Astrocyte (in vitro differentiated cells and primary cell): ENCODE data around the gene ERO1B. TPM values are rescaled to one million over a fixed set of nuclear protein-coding genes. Genes with fewer than 3 reads are reported as not detected.

Experiments used
- DNase-seq: peaks from one replicate; pipeline ENCODE4 v3.0.0-alpha.2; 2010; ENCODE audit warnings: low read depth
- FAIRE-seq: peaks from 2 replicates; lab custom pipeline; 2011; peaks lifted over from hg19 to GRCh38; lab: Jason Lieb, UNC
- H2AFZ ChIP-seq: 2 replicates; pipeline ENCODE4 v1.6.0; 2012; ENCODE audit warnings: low read depth, low read length, inconsistent platforms
- H3K27ac ChIP-seq: 2 replicates; pipeline ENCODE4 v1.5.1; 2011; ENCODE audit warnings: low read depth, low read length, inconsistent platforms
- H3K27me3 ChIP-seq: 2 replicates; pipeline ENCODE4 v1.6.0; 2011; ENCODE audit warnings: low read length, inconsistent platforms; ENCODE audit not compliant: insufficient read depth
- H3K36me3 ChIP-seq: 2 replicates; pipeline ENCODE4 v1.5.1; 2011; ENCODE audit warnings: low read length, inconsistent platforms; ENCODE audit not compliant: insufficient read depth
- H3K4me1 ChIP-seq: 2 replicates; pipeline ENCODE4 v1.5.1; 2011; ENCODE audit warnings: low read length, inconsistent platforms; ENCODE audit not compliant: insufficient read depth
- H3K4me2 ChIP-seq: 2 replicates; pipeline ENCODE4 v1.6.0; 2012; ENCODE audit warnings: low read length, inconsistent platforms
- H3K4me3 ChIP-seq: 2 replicates; pipeline ENCODE4 v1.5.1; 2011; ENCODE audit warnings: low read depth, mild to moderate bottlenecking, low read length, inconsistent platforms; ENCODE audit not compliant: insufficient read depth
- H3K79me2 ChIP-seq: 2 replicates; pipeline ENCODE4 v1.6.0; 2012; ENCODE audit warnings: mild to moderate bottlenecking, low read length, inconsistent platforms; ENCODE audit not compliant: insufficient read depth
- H3K9ac ChIP-seq: 2 replicates; pipeline ENCODE4 v1.6.0; 2012; ENCODE audit warnings: mild to moderate bottlenecking, low read length, inconsistent platforms
- H3K9me3 ChIP-seq: 2 replicates; pipeline ENCODE4 v1.5.1; 2012; ENCODE audit warnings: low read depth, mild to moderate bottlenecking, low read length, inconsistent platforms; ENCODE audit not compliant: insufficient read depth
- H4K20me1 ChIP-seq: 2 replicates; pipeline ENCODE4 v1.6.0; 2012; ENCODE audit warnings: low read length, inconsistent platforms; ENCODE audit not compliant: insufficient read depth
- H3K27ac Mint-ChIP-seq: one replicate; pipeline ENCODE4 v1.8.0; 2021; ENCODE audit warnings: mild to moderate bottlenecking, mixed read lengths; ENCODE audit not compliant: unreplicated experiment
- H3K27me3 Mint-ChIP-seq: one replicate; pipeline ENCODE4 v1.8.0; 2021; ENCODE audit warnings: low read depth, mixed read lengths; ENCODE audit not compliant: unreplicated experiment
- H3K36me3 Mint-ChIP-seq: one replicate; pipeline ENCODE4 v1.8.0; 2021; ENCODE audit warnings: low read depth, mixed read lengths; ENCODE audit not compliant: unreplicated experiment
- H3K4me1 Mint-ChIP-seq: one replicate; pipeline ENCODE4 v1.8.0; 2021; ENCODE audit warnings: low read depth, mixed read lengths; ENCODE audit not compliant: unreplicated experiment
- H3K4me3 Mint-ChIP-seq: one replicate; pipeline ENCODE4 v1.8.0; 2021; ENCODE audit warnings: mild to moderate bottlenecking, moderate library complexity, mixed read lengths; ENCODE audit not compliant: unreplicated experiment
- H3K9me3 Mint-ChIP-seq: one replicate; pipeline ENCODE4 v1.8.0; 2021; ENCODE audit warnings: mild to moderate bottlenecking, mixed read lengths; ENCODE audit not compliant: unreplicated experiment
- EZH2 ChIP-seq: IDR thresholded peaks from 2 replicates; pipeline ENCODE4 v1.6.1; 2012; ENCODE audit warnings: mild to moderate bottlenecking, low read length, inconsistent platforms; ENCODE audit not compliant: insufficient read depth
- total RNA-seq: library from RNA; stranded (reverse); gene quantifications from 2 replicates; pipeline ENCODE4 v1.2.1, GENCODE V29; 2021
- TF ChIP-seq, protein P1 (sequence below): IDR thresholded peaks from 2 replicates; pipeline ENCODE4 v1.5.1; 2011; ENCODE audit warnings: low read depth, mild to moderate bottlenecking, inconsistent platforms, low read length, moderate library complexity; ENCODE audit not compliant: insufficient read depth

ERO1B gene
- total RNA-seq, 1 donor from 2014 or later: 1.5 TPM

GRCh38 chr1:236168716-236169429 lies 112.9 kb downstream of the ERO1B start:
- H3K36me3 Mint-ChIP-seq: peaks cover 6% of the 10 kb centered on the region
- no peak overlapping the region for H3K4me3 Mint-ChIP-seq
- Histone ChIP-seq H3K36me3 (no peaks in the 10 kb centered on the region), H3K27me3 (no peaks in the 10 kb centered on the region), H3K4me1 (no peaks in the 10 kb centered on the region), H3K27ac (no peak overlapping the region), H2AFZ (no peak overlapping the region), H3K4me3 (no peak overlapping the region), H3K4me2 (no peak overlapping the region), H3K79me2 (no peaks in the 10 kb centered on the region), H4K20me1 (peaks cover 5% of the 10 kb centered on the region), H3K9ac (no peak overlapping the region), H3K9me3 (no peaks in the 10 kb centered on the region)
- no peak overlapping the region for H3K27ac Mint-ChIP-seq
- FAIRE-seq (no peak), DNase-seq (no peak)
- no peak for TF ChIP-seq EZH2
- TF ChIP-seq, protein P1, sequence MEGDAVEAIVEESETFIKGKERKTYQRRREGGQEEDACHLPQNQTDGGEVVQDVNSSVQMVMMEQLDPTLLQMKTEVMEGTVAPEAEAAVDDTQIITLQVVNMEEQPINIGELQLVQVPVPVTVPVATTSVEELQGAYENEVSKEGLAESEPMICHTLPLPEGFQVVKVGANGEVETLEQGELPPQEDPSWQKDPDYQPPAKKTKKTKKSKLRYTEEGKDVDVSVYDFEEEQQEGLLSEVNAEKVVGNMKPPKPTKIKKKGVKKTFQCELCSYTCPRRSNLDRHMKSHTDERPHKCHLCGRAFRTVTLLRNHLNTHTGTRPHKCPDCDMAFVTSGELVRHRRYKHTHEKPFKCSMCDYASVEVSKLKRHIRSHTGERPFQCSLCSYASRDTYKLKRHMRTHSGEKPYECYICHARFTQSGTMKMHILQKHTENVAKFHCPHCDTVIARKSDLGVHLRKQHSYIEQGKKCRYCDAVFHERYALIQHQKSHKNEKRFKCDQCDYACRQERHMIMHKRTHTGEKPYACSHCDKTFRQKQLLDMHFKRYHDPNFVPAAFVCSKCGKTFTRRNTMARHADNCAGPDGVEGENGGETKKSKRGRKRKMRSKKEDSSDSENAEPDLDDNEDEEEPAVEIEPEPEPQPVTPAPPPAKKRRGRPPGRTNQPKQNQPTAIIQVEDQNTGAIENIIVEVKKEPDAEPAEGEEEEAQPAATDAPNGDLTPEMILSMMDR: no peak
- no peaks in the 10 kb centered on the region for H3K27me3 Mint-ChIP-seq
- H3K9me3 Mint-ChIP-seq: no peaks in the 10 kb centered on the region
- peaks cover 1% of the 10 kb centered on the region for H3K4me1 Mint-ChIP-seq

- DNase-seq (no peak), FAIRE-seq (no peak)
- H3K9ac ChIP-seq: no peak overlapping the region
- no peak for TF ChIP-seq EZH2
- TF ChIP-seq, protein P1: no peak
- Mint-ChIP-seq H3K36me3 (peaks cover 18% of the 10 kb centered on the region), H3K4me3 (no peak overlapping the region), H3K4me1 (peaks cover 1% of the 10 kb centered on the region), H3K27me3 (no peaks in the 10 kb centered on the region), H3K9me3 (peaks cover 4% of the 10 kb centered on the region), H3K27ac (no peak overlapping the region)
- no peak overlapping the region for H2AFZ ChIP-seq
- H3K27ac ChIP-seq: no peak overlapping the region
- H3K4me3 ChIP-seq: no peak overlapping the region
- H3K4me2 ChIP-seq: no peak overlapping the region
- no peaks in the 10 kb centered on the region for H3K9me3 ChIP-seq
- H3K4me1 ChIP-seq: no peaks in the 10 kb centered on the region
- no peaks in the 10 kb centered on the region for H3K27me3 ChIP-seq
- H3K79me2 ChIP-seq: no peaks in the 10 kb centered on the region
- no peaks in the 10 kb centered on the region for H3K36me3 ChIP-seq
- H4K20me1 ChIP-seq: peaks cover 8% of the 10 kb centered on the region
These were observed 114.2 kb downstream of the ERO1B start for GRCh38 chr1:236167578-236167977.

- Histone ChIP-seq H3K27ac (no peak overlapping the region), H3K79me2 (no peaks in the 10 kb centered on the region), H4K20me1 (peaks cover 8% of the 10 kb centered on the region), H3K9ac (no peak overlapping the region), H2AFZ (no peak overlapping the region), H3K27me3 (no peaks in the 10 kb centered on the region), H3K4me3 (no peak overlapping the region), H3K4me2 (no peak overlapping the region), H3K9me3 (no peaks in the 10 kb centered on the region), H3K4me1 (no peaks in the 10 kb centered on the region), H3K36me3 (no peaks in the 10 kb centered on the region)
- Mint-ChIP-seq H3K36me3 (peaks cover 20% of the 10 kb centered on the region), H3K4me1 (peaks cover 1% of the 10 kb centered on the region), H3K4me3 (no peak overlapping the region), H3K27ac (no peak overlapping the region), H3K9me3 (peaks cover 4% of the 10 kb centered on the region), H3K27me3 (no peaks in the 10 kb centered on the region)
- no peak for TF ChIP-seq EZH2
- TF ChIP-seq, protein P1: no peak
- DNase-seq (no peak), FAIRE-seq (no peak)
These were observed 114.6 kb downstream of the ERO1B start for GRCh38 chr1:236167154-236167553.
